CD4-positive, alpha-beta T cell (primary cell): ENCODE data around the gene ZFPM1. TPM values are rescaled to one million over a fixed set of nuclear protein-coding genes. Genes with fewer than 3 reads are reported as not detected.

Source experiments
- ATAC-seq: fragments of 200-7000 bp; cut with Tn5 transposase; one replicate; pipeline ENCODE4 v1.10.0; 2022; ENCODE audit warnings: mild to moderate bottlenecking; ENCODE audit not compliant: poor library complexity
- CTCF ChIA-PET: fragments of 350-600 bp; sonication (Branson Sonifier 250); formaldehyde crosslinking; loops from one replicate; lab custom pipeline; 2021; ENCODE audit warnings: antibody characterized with exemption, inconsistent platforms; lab: Charles Lee
- POLR2A ChIA-PET: fragments of 350-600 bp; sonication (Branson Sonifier 250); formaldehyde crosslinking; loops from one replicate; lab custom pipeline; 2021; ENCODE audit warnings: antibody characterized with exemption, inconsistent platforms; lab: Charles Lee
- DNase-seq, 14 experiments: peaks; one replicate each; pipeline ENCODE4 v3.0.0-alpha.2; 2013 to 2020; ENCODE audit warnings: mixed read lengths in 2 of 14
- H3K27ac ChIP-seq, 2 donors: one replicate each; pipeline versions ENCODE4 v1.5.1 to v1.7.0; 2013; ENCODE audit warnings: low read length in 2 of 2, low read depth in 1 of 2, mild to moderate bottlenecking in 1 of 2
- H3K27me3 ChIP-seq, 2 experiments: 1 replicate in 1 of 2; 2 replicates in 1 of 2; pipeline versions ENCODE4 v1.6.1 to v1.7.0; 2013; ENCODE audit warnings: low read length in 2 of 2, control low read depth in 1 of 2, mild to moderate bottlenecking in 1 of 2, moderate library complexity in 1 of 2; ENCODE audit not compliant: insufficient read depth in 2 of 2, control insufficient read depth in 1 of 2
- H3K36me3 ChIP-seq: one replicate; pipeline ENCODE4 v1.6.1; 2013; ENCODE audit warnings: low read length, control low read depth; ENCODE audit not compliant: insufficient read depth
- H3K4me1 ChIP-seq: one replicate; pipeline ENCODE4 v1.6.1; 2013; ENCODE audit warnings: low read length, control low read depth; ENCODE audit not compliant: insufficient read depth
- H3K4me3 ChIP-seq: one replicate; pipeline ENCODE4 v1.5.1; 2013; ENCODE audit warnings: mild to moderate bottlenecking, low read length, moderate library complexity
- H3K9me3 ChIP-seq, 2 experiments: 1 replicate in 1 of 2; 2 replicates in 1 of 2; pipeline versions ENCODE4 v1.6.1 to v1.7.0; 2013; ENCODE audit warnings: low read length in 2 of 2, mild to moderate bottlenecking in 2 of 2, control low read depth in 1 of 2, moderate library complexity in 1 of 2; ENCODE audit not compliant: control insufficient read depth in 1 of 2, insufficient read depth in 1 of 2
- H3K27ac Mint-ChIP-seq: one replicate; pipeline ENCODE4 v1.8.0; 2020; ENCODE audit warnings: mixed read lengths
- H3K27me3 Mint-ChIP-seq: one replicate; pipeline ENCODE4 v1.8.0; 2021; ENCODE audit warnings: mixed read lengths
- H3K36me3 Mint-ChIP-seq: one replicate; pipeline ENCODE4 v1.8.0; 2021; ENCODE audit warnings: low read depth, mixed read lengths
- H3K4me1 Mint-ChIP-seq: one replicate; pipeline ENCODE4 v1.8.0; 2021; ENCODE audit warnings: low read depth, mixed read lengths
- H3K4me3 Mint-ChIP-seq: one replicate; pipeline ENCODE4 v1.8.0; 2020; ENCODE audit warnings: mild to moderate bottlenecking, mixed read lengths
- H3K9me3 Mint-ChIP-seq: one replicate; pipeline ENCODE4 v1.8.0; 2020; ENCODE audit warnings: mixed read lengths
- CTCF ChIP-seq: fragments of 200-600 bp; IDR thresholded peaks from one replicate; pipeline ENCODE4 v1.8.0; 2022; ENCODE audit warnings: antibody characterized with exemption, mild to moderate bottlenecking
- intact Hi-C, 2 experiments: fragments of 100-400 bp; cut with DNase I in 1 of 2; cut with micrococcal nuclease in 1 of 2; formaldehyde crosslinking; loops; one replicate each; pipeline versions ENCODE4 v1.15.1 to v1.9.0; 2023 to 2025; cut with DNase I, micrococcal nuclease
- total RNA-seq, 174 experiments: library from RNA in 2 of 174; stranded (reverse) in 2 of 174; gene quantifications; one replicate each; pipeline ENCODE4 v1.2.3 and lab custom pipeline; 2021 to 2026

The ZFPM1 gene
- total RNA-seq, 2 experiments from 2014 or later = 22.8 to 24.2 TPM

- peaks cover 0 to 8% of the 10 kb centered on the region in 2 experiments for H3K27me3 ChIP-seq
- TF ChIP-seq CTCF = no peak
- no peaks in the 10 kb centered on the region for H3K36me3 ChIP-seq
- Mint-ChIP-seq H3K27me3 (no peaks in the 10 kb centered on the region), H3K36me3 (no peaks in the 10 kb centered on the region), H3K4me1 (no peaks in the 10 kb centered on the region), H3K27ac (no peak overlapping the region), H3K4me3 (no peak overlapping the region), H3K9me3 (no peaks in the 10 kb centered on the region)
- peaks cover 23% of the 10 kb centered on the region for H3K4me1 ChIP-seq
- intact Hi-C loops = no loop called here
- no peak overlapping the region for H3K4me3 ChIP-seq
- DNase-seq = no peak
- peaks cover 0 to 3% of the 10 kb centered on the region in 2 experiments for H3K9me3 ChIP-seq
- no peak for ATAC-seq
- POLR2A ChIA-PET = no interaction called here
- no peak overlapping the region for H3K27ac ChIP-seq
- CTCF ChIA-PET = no interaction called here
Observed at GRCh38 chr16:88433632-88434352, 19.3 kb upstream of the ZFPM1 start.

GRCh38 chr16:88434353-88434690 is 18.8 kb upstream of the ZFPM1 start:
- POLR2A ChIA-PET = no interaction called here
- intact Hi-C loops = no loop called here
- no peaks in the 10 kb centered on the region for H3K27me3 Mint-ChIP-seq

GRCh38 chr16:88434746-88435145 is 18.3 kb upstream of the ZFPM1 start:
- Histone ChIP-seq H3K27me3 (peaks cover 0 to 8% of the 10 kb centered on the region in 2 experiments), H3K4me1 (peaks cover 19% of the 10 kb centered on the region), H3K9me3 (peaks cover 0 to 7% of the 10 kb centered on the region in 2 experiments), H3K27ac (no peak overlapping the region), H3K4me3 (no peak overlapping the region), H3K36me3 (no peaks in the 10 kb centered on the region)
- Mint-ChIP-seq H3K4me1 (no peaks in the 10 kb centered on the region), H3K4me3 (no peak overlapping the region), H3K36me3 (no peaks in the 10 kb centered on the region), H3K27ac (no peak overlapping the region), H3K9me3 (no peaks in the 10 kb centered on the region), H3K27me3 (no peaks in the 10 kb centered on the region)
- ChIA-PET POLR2A (no interaction called here), CTCF (no interaction called here)
- TF ChIP-seq CTCF = no peak
- intact Hi-C loops = loop anchor here (5.0 kb wide), 1 partner anchor 657 kb away; no protein-coding TSS in a partner anchor
- ATAC-seq (no peak), DNase-seq (no peak)

More at GRCh38 chr16:88434353-88434690, 18.8 kb upstream of the ZFPM1 start:
- no peak for TF ChIP-seq CTCF
- CTCF ChIA-PET = no interaction called here
- H3K4me3 Mint-ChIP-seq = no peak overlapping the region
- no peaks in the 10 kb centered on the region for H3K36me3 Mint-ChIP-seq
- no peaks in the 10 kb centered on the region for H3K4me1 Mint-ChIP-seq
- H3K4me1 ChIP-seq = peaks cover 23% of the 10 kb centered on the region
- peaks cover 0 to 4% of the 10 kb centered on the region in 2 experiments for H3K9me3 ChIP-seq
- no peak overlapping the region for H3K4me3 ChIP-seq
- H3K27me3 ChIP-seq = peaks cover 0 to 8% of the 10 kb centered on the region in 2 experiments
- no peaks in the 10 kb centered on the region for H3K9me3 Mint-ChIP-seq
- no peaks in the 10 kb centered on the region for H3K36me3 ChIP-seq
- H3K27ac Mint-ChIP-seq = no peak overlapping the region
- DNase-seq = no peak
- no peak overlapping the region for H3K27ac ChIP-seq
- no peak for ATAC-seq
